HT1080 (cell line): ENCODE measurements around the gene HAO1. TPM values are rescaled to one million over a fixed set of nuclear protein-coding genes. Genes with fewer than 3 reads are reported as not detected.

ENCODE experiments used
- DNase-seq: peaks from one replicate; pipeline ENCODE4 v3.0.0-alpha.2; 2015; ENCODE audit warnings: low read depth
- total RNA-seq: library from RNA; depleted of rRNA; stranded (reverse); fragments of >200 nt; shearing (Covaris generic); gene quantifications from 2 replicates; pipeline ENCODE4 v1.2.3, GENCODE V29; 2014

HAO1 gene
- total RNA-seq, 1 experiment from 2014 or later = 0.39 TPM

DNA sequence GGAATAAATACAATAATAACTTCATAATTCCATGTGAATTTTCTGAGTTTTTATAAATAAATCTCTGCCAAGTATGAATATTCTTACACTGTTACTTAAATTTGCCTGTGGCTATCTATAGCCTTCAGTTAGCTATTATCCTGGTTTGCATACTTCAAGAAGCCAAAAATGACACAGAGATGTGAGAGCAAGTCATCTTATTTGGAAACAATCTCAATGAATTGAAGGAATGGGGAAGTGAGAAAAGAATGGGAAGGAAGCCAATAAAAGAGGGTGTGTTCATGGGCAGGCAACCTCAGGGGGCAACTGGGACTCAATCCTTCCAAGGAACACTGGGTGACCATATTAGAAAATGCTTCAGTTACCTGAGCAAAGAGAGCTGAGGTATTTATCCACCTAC lies 9.9 kb downstream of the HAO1 start:
- DNase-seq = no peak

DNA sequence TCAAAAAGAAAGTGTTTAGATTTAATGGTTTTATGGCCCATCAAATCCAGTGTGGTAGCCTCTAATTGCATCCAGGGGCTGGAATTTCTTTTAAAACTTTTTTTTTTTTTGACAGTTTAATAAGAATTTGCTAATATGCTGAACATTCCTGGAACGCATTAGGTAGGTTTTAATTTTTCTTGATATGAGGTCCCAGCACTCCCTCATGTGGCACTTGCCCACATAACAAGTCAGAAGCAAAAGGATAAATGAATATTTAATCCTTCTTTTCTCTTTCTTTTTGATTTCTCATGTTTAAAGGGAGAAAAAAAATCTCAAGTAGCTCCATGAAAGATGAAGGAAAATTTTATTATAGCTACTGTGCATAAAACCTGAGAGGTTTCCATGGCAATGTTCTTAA lies 13.5 kb downstream of the HAO1 start:
- peak; percentile 50 for DNase-seq

- DNase-seq = no peak
Measured at GRCh38 chr20:7926323-7926722, 13.9 kb downstream of the HAO1 start.

- DNase-seq = peak; percentile 92
Measured at GRCh38 chr20:7924692-7925091, 15.6 kb downstream of the HAO1 start.

DNA sequence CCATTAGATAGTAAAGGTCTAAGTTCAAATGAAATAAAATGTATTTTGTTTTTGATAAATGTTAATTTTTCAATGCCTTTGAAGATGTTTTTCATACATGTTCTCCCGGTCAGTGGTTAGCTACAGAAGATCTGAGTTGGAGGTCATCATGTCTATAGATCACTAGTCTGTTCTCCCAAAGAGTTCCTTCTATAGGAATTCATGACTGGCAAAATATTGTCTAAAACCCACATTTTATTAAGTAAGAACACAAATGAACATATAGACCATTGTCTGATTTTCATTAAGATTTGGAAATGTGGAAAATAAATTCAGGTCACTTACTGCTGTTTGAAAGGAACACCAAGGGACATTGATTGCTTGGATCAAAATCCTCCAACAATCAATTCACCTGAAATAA lies 23.6 kb downstream of the HAO1 start:
- no peak for DNase-seq

GRCh38 chr20:7912551-7912950 lies 27.7 kb downstream of the HAO1 start:
- peak; percentile 56 for DNase-seq

GRCh38 chr20:7911586-7912330 lies 28.5 kb downstream of the HAO1 start:
- peak; percentile 90 for DNase-seq

DNA sequence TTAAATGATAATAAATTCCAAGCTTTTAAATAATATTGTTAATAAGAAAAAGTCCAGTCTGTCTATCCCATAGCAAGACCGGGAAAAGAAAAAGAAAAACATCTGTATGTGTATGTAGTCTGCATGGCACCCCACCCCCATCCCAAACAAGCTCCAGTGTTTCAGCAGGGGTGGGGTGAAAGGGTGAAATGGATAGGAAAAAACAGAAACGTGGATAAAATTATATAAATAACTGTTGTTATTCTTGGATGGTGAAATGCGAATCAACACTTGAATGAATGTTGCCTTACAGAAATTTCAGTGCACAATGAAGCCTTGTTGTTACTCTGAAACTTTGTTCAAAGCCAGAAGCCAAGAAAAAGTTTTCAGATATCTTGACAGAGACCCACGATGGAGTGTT lies 31.4 kb downstream of the HAO1 start:
- DNase-seq = no peak

- no peak for DNase-seq
Measured at GRCh38 chr20:7903429-7903828, 36.8 kb downstream of the HAO1 start.

- no peak for DNase-seq
Measured at GRCh38 chr20:7902879-7903278, 37.4 kb downstream of the HAO1 start.

GRCh38 chr20:7897781-7898364 lies 42.4 kb downstream of the HAO1 start:
- no peak for DNase-seq

DNA sequence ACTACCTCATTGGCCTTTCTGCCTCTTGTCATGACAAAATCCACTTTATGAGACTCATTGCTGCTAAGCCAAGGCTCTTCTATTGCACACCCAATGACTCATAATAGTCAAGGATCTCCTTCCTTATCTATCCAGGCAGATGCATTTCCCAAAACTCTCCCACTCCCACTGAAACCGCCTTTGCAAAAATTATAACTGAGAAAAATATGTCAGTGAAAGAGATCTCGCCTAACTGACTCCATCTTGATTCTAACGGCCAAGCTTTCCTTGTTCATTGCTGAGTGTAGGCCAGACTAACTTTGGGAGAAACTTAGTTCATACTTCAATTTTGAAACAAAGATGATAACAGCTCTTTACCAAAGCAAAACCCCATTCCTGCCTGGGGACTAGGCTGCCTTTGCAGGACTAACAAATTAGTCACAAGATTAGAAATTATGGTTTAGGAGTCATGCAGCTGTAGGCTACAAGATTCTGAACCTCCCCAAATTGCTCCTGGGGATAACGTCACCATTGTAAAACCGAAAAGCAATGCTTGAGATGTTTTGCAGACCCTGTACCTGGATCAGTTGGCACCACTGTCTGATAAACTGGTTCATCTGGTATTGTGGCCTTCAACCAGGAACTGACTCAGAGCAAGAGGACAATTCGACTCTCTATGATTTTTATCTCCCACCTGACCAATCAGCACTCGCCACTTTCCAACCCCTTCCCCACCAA lies 47.1 kb downstream of the HAO1 start:
- no peak for DNase-seq

DNA sequence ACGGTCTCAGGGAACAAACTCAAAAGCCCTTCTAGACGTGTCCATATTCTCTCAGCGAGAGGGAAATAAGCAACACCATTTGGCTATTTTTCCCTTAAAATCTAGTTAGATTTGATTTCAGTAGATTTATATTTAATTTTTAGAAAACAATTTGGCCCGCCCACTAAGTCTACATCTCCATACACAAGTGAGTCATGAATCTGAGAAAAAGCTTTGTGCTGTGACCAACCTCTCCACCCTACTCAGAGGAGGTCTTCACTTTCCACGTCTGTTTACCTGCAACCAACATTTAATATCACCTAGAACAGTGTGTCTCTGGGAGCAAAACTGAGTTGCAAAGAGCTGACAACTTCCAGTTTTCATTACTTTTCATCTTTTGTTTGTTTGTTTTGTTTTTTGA lies 48.6 kb downstream of the HAO1 start:
- no peak for DNase-seq

DNA sequence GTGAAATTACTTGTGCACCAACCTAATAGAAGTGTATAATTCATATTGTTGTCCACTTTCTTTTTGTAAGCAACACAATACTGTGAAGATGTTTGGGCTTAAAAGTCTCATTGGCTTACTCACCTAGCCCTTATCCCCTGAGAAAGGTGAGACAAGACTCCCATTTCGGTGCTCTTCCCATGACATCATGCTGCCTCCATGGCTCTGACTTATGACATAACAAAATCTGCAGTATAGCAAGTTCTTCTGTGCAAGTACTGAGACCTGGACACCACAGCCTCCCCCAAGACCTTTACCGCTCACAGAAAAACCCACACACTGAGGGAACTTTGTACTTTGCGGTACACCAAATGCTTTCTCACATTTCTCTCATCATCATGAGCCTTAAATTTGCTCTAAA lies 50.5 kb downstream of the HAO1 start:
- DNase-seq = no peak

DNA sequence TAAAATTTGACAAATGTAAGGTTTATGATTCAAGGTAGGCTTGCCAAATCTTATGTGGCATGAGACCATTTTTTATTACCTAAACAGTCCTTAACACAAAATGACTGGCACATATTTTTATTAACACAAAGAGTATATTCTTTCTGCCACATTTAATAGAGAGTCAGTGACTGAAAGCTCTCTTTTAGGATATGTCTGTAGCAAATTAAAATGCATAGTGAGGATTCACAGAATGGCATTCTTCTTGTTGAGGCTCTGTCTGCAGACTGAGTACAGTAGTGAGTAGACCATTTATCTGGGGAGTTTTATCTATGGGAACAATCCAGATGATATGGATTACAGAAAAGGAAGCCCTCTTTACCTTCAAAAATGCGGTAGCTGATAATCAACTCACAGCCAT lies 56.5 kb downstream of the HAO1 start:
- DNase-seq = no peak

- no peak for DNase-seq
Measured at GRCh38 chr20:7883309-7883708, 56.9 kb downstream of the HAO1 start.

DNA sequence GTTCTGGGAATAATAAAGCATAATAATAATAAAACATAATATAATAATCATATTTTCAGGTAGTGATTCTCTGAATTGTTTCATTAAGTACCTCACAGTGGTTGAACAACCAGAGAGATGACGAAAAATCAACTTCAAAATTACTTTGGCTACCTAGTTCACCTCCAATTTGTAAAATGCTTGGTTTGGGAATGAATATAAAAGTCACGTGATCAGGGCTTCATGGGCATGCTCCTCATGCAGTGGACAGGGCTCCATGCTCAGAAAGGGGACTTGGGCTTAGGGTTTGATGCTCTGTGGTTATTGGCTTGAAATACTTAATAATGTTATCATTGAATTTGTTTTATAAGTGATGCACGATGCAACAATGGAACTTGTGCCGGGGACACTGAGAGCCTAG lies 58.2 kb downstream of the HAO1 start:
- no peak for DNase-seq

DNA sequence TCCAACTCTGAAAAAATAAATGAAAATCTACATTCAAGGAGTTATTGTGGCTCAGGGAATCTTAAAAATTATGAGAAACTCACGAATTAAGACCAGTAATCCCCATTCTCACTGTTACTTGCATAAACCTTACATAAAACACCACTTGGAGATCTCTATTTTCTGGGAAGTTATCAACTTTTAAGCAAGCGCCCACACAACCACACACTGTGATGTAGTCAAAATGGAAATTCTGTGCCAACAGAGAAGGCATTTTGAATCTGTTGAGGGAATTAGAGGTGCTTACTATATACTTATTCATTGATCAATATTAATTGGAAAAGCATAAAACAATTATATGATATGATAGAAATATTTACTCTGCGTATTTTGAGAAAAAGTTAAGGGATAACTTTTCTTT lies 58.7 kb downstream of the HAO1 start:
- no peak for DNase-seq

- DNase-seq = no peak
Measured at GRCh38 chr20:7879883-7880282, 60.4 kb downstream of the HAO1 start.

- DNase-seq = no peak
Measured at GRCh38 chr20:7868108-7868507, 72.2 kb downstream of the HAO1 start.

DNA sequence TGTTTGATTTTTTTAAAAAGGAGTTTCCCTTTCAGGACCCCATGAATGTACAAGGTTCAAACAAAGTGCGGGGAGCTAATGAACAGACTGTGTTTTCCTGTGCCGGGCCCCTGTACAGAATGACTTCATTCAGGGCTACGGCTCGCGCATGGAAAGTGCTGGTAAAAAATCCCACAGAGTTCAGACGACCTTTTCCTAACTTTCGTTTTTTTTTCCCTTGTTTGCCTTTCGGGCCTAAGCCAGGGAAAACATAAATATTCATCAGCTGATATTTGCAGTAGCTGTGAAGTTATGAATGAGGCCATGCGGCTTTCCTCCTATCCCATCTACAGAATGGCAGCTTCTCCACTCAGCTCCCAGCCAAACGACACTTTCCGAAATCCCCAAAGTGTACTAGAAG lies 74.0 kb downstream of the HAO1 start:
- no peak for DNase-seq

- peak; percentile 74 for DNase-seq
Measured at GRCh38 chr20:7859356-7859802, 80.9 kb downstream of the HAO1 start.
